Activated CD4-positive, alpha-beta T cell treated with anti-CD3 and anti-CD28 coated beads, Interleukin-2, amount 50 U/mL, for 16 hours (primary cell): ENCODE data around the gene C11orf86.
A peak's percentile ranks its signal among the peaks of the same experiment; 100 is the strongest.
"Not testable (repeated sequence)": the region's sequence is repeated elsewhere in the genome, so short reads cannot be mapped to it uniquely, and the experiment has no call there.

Experiments
- DNase-seq: peaks from one replicate; pipeline ENCODE4 v3.0.0-alpha.2; 2020

The C11orf86 gene

GRCh38 chr11:66992041-66992440, 16.9 kb downstream of the C11orf86 start:
- no peak for DNase-seq

DNA sequence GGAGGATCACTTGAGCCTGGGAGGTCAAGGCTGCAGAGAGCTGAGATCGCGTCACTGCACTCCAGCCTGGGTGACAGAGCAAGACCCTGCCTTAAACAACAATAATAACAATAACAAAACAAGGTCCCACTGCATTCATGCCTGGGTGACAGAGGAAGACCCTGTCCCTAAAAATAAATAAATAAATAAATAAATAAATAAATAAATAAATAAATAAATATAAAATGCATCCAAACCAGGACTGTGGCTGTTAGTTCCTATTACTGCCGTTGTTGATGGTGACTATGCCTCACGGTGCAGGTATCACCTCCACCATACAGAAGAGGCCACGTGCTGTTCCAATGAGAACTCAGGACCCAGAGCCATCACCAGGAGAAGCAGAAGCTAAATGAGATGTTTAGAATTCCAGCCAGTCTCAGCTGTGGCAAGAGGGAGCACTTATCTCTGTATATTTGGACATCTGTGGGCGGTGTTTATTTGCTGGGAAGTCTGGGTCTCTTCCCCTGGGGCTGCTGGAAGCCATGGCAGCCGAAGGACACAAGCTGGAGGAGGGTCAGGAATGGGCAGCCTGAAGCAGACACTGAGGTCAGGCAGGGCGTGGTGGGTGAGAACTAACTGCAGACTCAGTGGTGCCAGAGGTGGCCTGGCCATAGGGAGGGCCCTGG, 21.6 kb downstream of the C11orf86 start:
- DNase-seq, result no peak

GRCh38 chr11:66999555-66999954, 24.5 kb downstream of the C11orf86 start:
- DNase-seq, result no peak

DNA sequence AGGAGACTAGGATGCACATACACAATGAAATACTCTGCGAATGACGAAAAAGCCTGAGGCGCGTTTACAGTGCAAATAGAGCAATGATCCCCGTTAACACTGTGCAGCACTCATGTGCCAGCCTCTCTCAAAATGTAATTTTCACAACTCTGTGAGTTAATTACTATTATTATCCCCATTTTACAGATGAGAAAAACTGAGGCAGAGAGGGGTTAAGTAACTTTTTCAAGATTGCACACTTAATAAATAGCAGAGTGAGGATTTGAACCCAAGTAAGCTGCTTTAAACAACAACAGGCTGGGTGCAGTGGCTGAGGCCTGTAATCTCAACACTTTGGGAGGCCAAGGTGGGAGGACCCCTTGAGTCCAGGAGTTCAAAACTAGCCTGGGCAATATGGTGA, 26.2 kb downstream of the C11orf86 start:
- DNase-seq, result no peak

DNA sequence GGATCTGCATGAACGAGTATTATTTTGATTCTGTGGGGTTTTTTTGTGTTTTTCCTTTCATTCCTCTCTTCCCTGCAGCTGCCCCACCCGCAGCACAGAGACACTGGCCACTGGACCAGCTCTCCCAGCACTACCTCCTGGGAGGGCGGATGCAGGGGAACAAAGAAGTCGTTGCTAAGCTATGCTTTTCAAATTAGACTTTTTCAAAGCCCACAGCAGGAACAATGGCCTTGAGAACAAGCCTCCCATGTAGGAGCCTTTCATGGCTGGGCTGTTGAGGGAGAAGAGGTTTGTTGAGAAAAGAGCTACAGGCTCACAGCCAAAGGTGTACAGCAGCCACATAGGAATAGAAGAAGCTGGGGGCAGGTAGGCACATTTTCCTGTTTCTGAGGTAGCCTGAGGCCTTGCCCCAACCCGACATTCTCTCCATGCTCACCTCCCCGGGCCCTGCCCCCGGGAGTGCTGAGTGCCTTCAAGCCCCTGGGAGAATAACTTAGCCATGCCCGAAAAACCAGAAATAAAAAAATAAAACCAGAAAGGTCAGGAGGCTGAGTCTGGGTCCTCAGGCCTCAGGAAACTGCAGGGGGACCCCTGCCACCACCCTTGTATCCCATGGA, 27.3 kb downstream of the C11orf86 start:
- DNase-seq, result no peak

DNA sequence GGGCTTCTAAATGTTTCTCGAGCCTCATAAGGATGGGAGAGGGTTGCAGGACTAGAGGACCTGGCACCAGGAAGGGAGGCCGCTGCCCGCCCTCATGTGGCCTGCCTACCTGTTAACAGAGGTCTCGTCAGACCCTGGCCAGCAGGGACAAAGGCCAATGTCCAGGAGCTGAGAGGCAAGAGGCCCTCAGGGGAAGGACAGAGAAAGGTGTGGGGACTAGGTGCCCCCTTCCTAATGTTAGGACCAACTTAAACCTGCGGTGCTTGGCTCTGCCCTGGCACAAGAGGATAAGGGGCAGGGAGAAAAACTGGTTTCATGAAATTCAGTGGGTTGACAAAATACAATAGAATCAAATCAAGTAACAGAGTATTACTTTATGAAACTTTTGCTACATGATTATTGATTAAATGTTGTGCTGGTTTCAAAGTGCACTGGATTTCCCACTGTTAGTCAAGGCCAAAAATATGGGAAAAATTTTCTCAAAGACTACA, 27.9 kb downstream of the C11orf86 start:
- DNase-seq, result no peak

- not testable (repeated sequence) for DNase-seq
These were observed 30.1 kb downstream of the C11orf86 start for GRCh38 chr11:67005200-67005599.

- DNase-seq, result peak; percentile 30
These were observed 31.2 kb downstream of the C11orf86 start for GRCh38 chr11:67006029-67006884.

GRCh38 chr11:67007126-67007525, 32.0 kb downstream of the C11orf86 start:
- no peak for DNase-seq

DNA sequence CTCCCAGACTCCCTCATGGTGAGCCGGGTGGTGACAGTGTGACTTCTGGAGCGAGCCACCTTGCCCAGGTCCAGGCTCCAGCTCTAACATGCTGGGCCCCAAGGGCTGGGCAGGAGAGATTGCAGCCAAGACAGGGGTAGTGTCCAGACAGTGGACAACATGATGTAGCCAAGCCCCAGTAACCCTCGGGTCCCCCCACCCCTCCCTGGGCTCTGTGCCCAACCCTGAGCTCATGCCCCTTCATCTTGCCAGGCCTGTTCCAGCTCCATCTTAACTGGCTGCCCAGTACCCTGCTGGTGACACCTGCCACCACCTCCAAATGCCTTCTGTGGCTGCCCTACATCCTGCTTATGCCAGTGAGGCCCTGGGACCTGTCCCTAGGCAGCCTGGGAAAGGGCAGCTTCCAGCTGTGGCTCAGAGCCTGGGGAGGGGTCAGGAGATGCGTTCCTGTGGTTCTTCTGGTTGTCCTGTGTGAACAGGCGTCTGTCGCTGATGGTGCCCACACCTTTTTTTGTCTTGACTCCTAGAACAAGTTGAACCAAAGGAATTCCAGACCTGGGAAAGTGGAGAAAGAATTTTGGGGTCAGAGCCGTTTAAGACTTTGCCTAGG, 35.3 kb downstream of the C11orf86 start:
- no peak for DNase-seq

GRCh38 chr11:67013511-67014045, 38.5 kb downstream of the C11orf86 start:
- DNase-seq, result no peak

- no peak for DNase-seq
These were observed 39.2 kb downstream of the C11orf86 start for GRCh38 chr11:67014343-67014742.

DNA sequence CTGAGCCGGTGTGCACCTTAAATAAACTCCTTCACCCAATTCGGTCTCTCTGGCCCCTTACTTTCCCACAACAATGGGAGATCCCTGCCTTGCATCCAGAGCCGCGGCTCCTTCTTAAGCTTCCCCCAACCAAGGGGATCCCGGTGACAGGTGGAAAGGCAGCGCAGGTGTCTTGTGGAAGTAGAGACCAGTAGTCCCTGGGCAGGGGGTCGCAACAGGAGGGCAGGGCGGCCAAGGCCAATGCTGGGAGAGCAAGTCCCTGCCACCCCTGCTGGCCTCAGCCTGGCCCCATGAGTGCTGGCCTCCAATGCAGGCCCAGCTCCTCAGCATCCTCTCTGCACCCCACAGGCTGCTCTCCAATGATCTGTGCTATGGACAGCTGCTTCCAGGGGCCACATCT, 39.9 kb downstream of the C11orf86 start:
- DNase-seq, result no peak

GRCh38 chr11:67016550-67016949, 41.4 kb downstream of the C11orf86 start:
- no peak for DNase-seq

- DNase-seq, result peak; percentile 45
These were observed 45.8 kb downstream of the C11orf86 start for GRCh38 chr11:67020949-67021348.

DNA sequence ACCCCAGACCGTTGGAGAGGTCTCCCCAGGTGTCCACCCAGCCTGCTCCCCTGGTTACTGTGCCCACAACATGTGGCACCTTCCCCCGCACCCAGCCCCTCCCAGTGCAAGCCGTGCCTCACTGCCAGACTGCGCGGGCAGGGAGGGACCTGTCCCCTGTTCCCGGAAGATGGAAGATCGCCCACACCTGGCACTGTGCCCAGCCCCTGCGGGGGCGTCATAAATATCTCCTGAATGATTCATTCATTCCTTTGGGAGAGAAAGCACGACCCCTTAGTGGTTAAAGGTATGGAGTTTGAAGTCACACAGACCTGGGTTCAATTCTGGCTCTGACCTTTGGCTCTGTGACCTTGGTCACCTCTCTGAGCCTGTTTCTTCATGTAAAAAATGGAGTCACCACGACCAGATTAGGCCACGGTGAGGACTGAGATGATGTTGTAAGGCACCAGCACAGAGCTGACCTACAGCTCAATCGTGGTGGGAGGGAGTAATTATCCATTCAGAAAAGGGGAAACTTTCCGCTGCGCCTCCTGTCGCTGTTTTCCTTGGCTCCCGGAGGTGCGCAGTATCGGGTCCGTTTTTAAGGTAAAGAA, 47.3 kb downstream of the C11orf86 start:
- no peak for DNase-seq

- DNase-seq, result no peak
These were observed 48.2 kb downstream of the C11orf86 start, which contains the start of gene SYT12 for GRCh38 chr11:67022961-67023956. TSS of gene SYT12 (plus strand) at chr11:67023134. CDS start at chr11:67030145, 7,011 bp downstream.

GRCh38 chr11:67023957-67024353, 48.9 kb downstream of the C11orf86 start:
- DNase-seq, result no peak

GRCh38 chr11:67024410-67024809, 49.3 kb downstream of the C11orf86 start:
- DNase-seq, result peak; percentile 68

- no peak for DNase-seq
These were observed 49.9 kb downstream of the C11orf86 start for GRCh38 chr11:67024966-67025365.

DNA sequence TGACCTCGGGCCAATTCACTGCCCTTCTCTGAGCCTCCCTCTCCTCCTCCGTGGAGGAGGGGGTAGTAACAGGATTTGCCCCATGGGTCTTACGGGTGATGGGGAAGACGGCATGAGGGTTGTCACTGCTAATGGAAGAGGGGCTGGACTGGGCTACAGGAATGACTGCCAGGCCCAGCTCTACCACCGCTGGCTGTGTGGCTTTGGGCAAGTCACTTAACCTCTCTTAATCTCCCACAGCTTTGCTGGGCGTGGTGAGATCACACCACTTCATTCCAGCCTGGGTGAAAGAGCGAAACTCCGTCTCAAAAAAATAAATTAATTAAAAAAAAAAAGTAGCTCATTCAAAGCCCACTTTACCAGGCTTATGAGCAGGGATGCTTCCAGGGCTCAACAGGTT, 50.6 kb downstream of the C11orf86 start:
- no peak for DNase-seq
